ENCODE results near the gene METTL4.
"Not testable (repeated sequence)": the region's sequence is repeated elsewhere in the genome, so short reads cannot be mapped to it uniquely, and the experiment has no call there.

DNA sequence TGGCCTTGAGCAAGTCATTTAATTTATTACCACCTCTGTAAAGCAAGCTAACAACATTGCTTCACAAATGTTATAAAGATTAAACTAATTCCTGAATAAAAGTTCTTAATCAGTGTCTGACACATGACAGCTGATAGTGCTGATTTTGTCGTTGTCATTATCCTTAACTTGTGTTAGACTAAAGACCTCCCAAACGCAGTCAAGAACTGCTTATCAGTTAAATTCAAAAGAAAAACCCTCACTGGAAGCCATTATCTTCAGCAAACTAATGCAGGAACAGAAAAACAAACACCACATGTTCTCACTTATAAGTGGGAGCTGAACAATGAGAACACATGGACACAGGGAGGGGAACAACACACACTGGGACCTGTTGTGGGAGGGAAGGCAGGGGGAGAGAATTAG, 46.5 kb downstream of the METTL4 start:
- not testable (repeated sequence) for TF ChIP-seq SP1 (IDR thresholded peaks at IDR 0.05); BHLHE40 (IDR thresholded peaks at IDR 0.05; ENCODE audit: borderline replicate concordance); NFRKB (IDR thresholded peaks at IDR 0.05); SUZ12 (IDR thresholded peaks at IDR 0.05); ARNT (IDR thresholded peaks at IDR 0.05); FOXM1 (IDR thresholded peaks at IDR 0.05; ENCODE audit: borderline replicate concordance); TARDBP (IDR thresholded peaks at IDR 0.05); ZNF384 (IDR thresholded peaks at IDR 0.05); FOXK2 (IDR thresholded peaks at IDR 0.05); FOXA1 (IDR thresholded peaks at IDR 0.05); CTBP1 (IDR thresholded peaks at IDR 0.05; ENCODE audit: borderline replicate concordance); ELF4 (IDR thresholded peaks at IDR 0.05)
- TF ChIP-seq, protein P1, sequence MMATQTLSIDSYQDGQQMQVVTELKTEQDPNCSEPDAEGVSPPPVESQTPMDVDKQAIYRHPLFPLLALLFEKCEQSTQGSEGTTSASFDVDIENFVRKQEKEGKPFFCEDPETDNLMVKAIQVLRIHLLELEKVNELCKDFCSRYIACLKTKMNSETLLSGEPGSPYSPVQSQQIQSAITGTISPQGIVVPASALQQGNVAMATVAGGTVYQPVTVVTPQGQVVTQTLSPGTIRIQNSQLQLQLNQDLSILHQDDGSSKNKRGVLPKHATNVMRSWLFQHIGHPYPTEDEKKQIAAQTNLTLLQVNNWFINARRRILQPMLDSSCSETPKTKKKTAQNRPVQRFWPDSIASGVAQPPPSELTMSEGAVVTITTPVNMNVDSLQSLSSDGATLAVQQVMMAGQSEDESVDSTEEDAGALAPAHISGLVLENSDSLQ (IDR thresholded peaks at IDR 0.05): not testable (repeated sequence)
